H1 (cell line): ENCODE measurements around the gene CDK9. TPM values are rescaled to one million over a fixed set of nuclear protein-coding genes. Genes with fewer than 3 reads are reported as not detected.

Experiments used
- CTCF ChIA-PET: fragments of 300-600 bp; sonication (Branson Sonifier 250); formaldehyde crosslinking; loops from one replicate; lab custom pipeline; 2021; ENCODE audit not compliant: partially characterized antibody; lab: Charles Lee
- POLR2A ChIA-PET: fragments of 300-600 bp; sonication (Branson Sonifier 250); formaldehyde crosslinking; loops from one replicate; lab custom pipeline; 2021; ENCODE audit warnings: inconsistent platforms; ENCODE audit not compliant: partially characterized antibody; lab: Charles Lee
- DNase-seq, 2 experiments: peaks; one replicate each; pipeline versions ENCODE4 v3.0.0 to v3.0.0-alpha.2; 2010 to 2022; ENCODE audit warnings: low spot score in 2 of 2, low read depth in 1 of 2, mixed read lengths in 1 of 2
- FAIRE-seq: peaks from 2 replicates; lab custom pipeline; 2011; peaks lifted over from hg19 to GRCh38; lab: Jason Lieb, UNC
- H2AFZ ChIP-seq: 2 replicates; pipeline ENCODE4 v1.8.1; 2012; ENCODE audit warnings: low read length, inconsistent platforms
- H2AK5ac ChIP-seq: 2 replicates; pipeline ENCODE4 v1.6.1; 2013; ENCODE audit warnings: low read depth, low read length
- H2BK120ac ChIP-seq: replicated peaks from 2 replicates; pipeline ENCODE3; 2013; ENCODE audit warnings: low read depth, low read length, inconsistent platforms
- H2BK12ac ChIP-seq: 2 replicates; pipeline ENCODE4 v1.6.1; 2013; ENCODE audit warnings: low read depth, low read length
- H2BK15ac ChIP-seq: 2 replicates; pipeline ENCODE4 v1.6.1; 2013; ENCODE audit warnings: low read length
- H2BK20ac ChIP-seq: 2 replicates; pipeline ENCODE4 v1.6.1; 2013; ENCODE audit warnings: low read length
- H2BK5ac ChIP-seq: 2 replicates; pipeline ENCODE4 v1.6.1; 2013; ENCODE audit warnings: low read depth, low read length
- H3K14ac ChIP-seq: 2 replicates; pipeline ENCODE4 v1.6.1; 2013; ENCODE audit warnings: inconsistent platforms; ENCODE audit not compliant: insufficient read length
- H3K18ac ChIP-seq: 2 replicates; pipeline ENCODE4 v1.6.1; 2013; ENCODE audit warnings: low read length; ENCODE audit errors: extremely low read depth
- H3K23ac ChIP-seq: 2 replicates; pipeline ENCODE4 v1.6.1; 2013; ENCODE audit warnings: inconsistent platforms; ENCODE audit not compliant: insufficient read length
- H3K23me2 ChIP-seq: 2 replicates; pipeline ENCODE4 v1.6.1; 2013; ENCODE audit warnings: low read depth, low read length
- H3K27ac ChIP-seq: 2 replicates; pipeline ENCODE4 v1.6.1; 2011; ENCODE audit warnings: low read depth, low read length, inconsistent platforms
- H3K27me3 ChIP-seq, 4 experiments: replicated peaks in 1 of 4; 1 replicate in 1 of 4; 2 replicates in 3 of 4; pipeline versions ENCODE4 v1.6.1 to v1.8.1; 2011 to 2013; ENCODE audit warnings: low read length in 3 of 4, mild to moderate bottlenecking in 3 of 4, inconsistent platforms in 2 of 4, mixed read lengths in 2 of 4, moderate library complexity in 1 of 4; ENCODE audit not compliant: control insufficient read depth in 3 of 4, insufficient read depth in 3 of 4; ENCODE audit errors: extremely low read depth in 1 of 4
- H3K36me3 ChIP-seq, 4 experiments: 2 replicates each; pipeline versions ENCODE4 v1.6.1 to v1.8.1; 2011 to 2013; ENCODE audit warnings: mild to moderate bottlenecking in 4 of 4, low read length in 3 of 4, moderate library complexity in 2 of 4, control low read depth in 1 of 4, inconsistent platforms in 1 of 4; ENCODE audit not compliant: insufficient read depth in 4 of 4, control insufficient read depth in 2 of 4
- H3K4ac ChIP-seq: replicated peaks from 2 replicates; pipeline ENCODE3; 2013; ENCODE audit warnings: low read length, low read depth, mixed read lengths, inconsistent platforms; ENCODE audit not compliant: insufficient read length
- H3K4me1 ChIP-seq, 4 experiments: replicated peaks in 1 of 4; 1 replicate in 1 of 4; 2 replicates in 3 of 4; pipeline versions ENCODE4 v1.6.1 to v1.8.1; 2011 to 2013; ENCODE audit warnings: low read length in 3 of 4, inconsistent platforms in 2 of 4, mixed read lengths in 1 of 4; ENCODE audit not compliant: insufficient read depth in 4 of 4, control insufficient read depth in 3 of 4
- H3K4me2 ChIP-seq, 2 experiments: 2 replicates each; pipeline versions ENCODE4 v1.6.1 to v1.8.1; 2011 to 2013; ENCODE audit warnings: low read depth in 2 of 2, low read length in 2 of 2, control low read depth in 1 of 2, inconsistent platforms in 1 of 2, mild to moderate bottlenecking in 1 of 2; ENCODE audit not compliant: insufficient read depth in 1 of 2
- H3K4me3 ChIP-seq, 4 experiments: fragments of 200-600, 300-600 bp in 1 of 4; sonication (generic), shearing (Covaris generic), sonication (Bioruptor Twin) in 1 of 4; 2 replicates each; pipeline versions ENCODE4 v1.5.1 to v1.8.1; 2011 to 2016; ENCODE audit warnings: low read length in 4 of 4, low read depth in 3 of 4, control low read depth in 2 of 4, inconsistent platforms in 2 of 4, mild to moderate bottlenecking in 2 of 4, mixed read lengths in 1 of 4, moderate library complexity in 1 of 4; ENCODE audit not compliant: insufficient read depth in 2 of 4; ENCODE audit errors: extremely low read depth in 1 of 4
- H3K56ac ChIP-seq: replicated peaks from 2 replicates; pipeline ENCODE3; 2013; ENCODE audit warnings: low read depth, mild to moderate bottlenecking, mixed read lengths, low read length, inconsistent platforms; ENCODE audit not compliant: insufficient read length
- H3K79me1 ChIP-seq: 2 replicates; pipeline ENCODE4 v1.6.1; 2013; ENCODE audit warnings: low read depth, low read length, control low read depth
- H3K79me2 ChIP-seq, 2 experiments: 2 replicates each; pipeline versions ENCODE4 v1.6.1 to v1.8.1; 2012 to 2013; ENCODE audit warnings: low read length in 2 of 2, mild to moderate bottlenecking in 2 of 2, inconsistent platforms in 1 of 2; ENCODE audit not compliant: insufficient read depth in 2 of 2, control insufficient read depth in 1 of 2
- H3K9ac ChIP-seq, 4 experiments: replicated peaks in 1 of 4; 1 replicate in 1 of 4; 2 replicates in 3 of 4; pipeline versions ENCODE4 v1.6.1 to v1.8.1; 2011 to 2013; ENCODE audit warnings: low read depth in 3 of 4, low read length in 3 of 4, control low read depth in 2 of 4, mild to moderate bottlenecking in 2 of 4, moderate library complexity in 2 of 4, inconsistent platforms in 1 of 4; ENCODE audit errors: extremely low read depth in 1 of 4
- H3K9me3 ChIP-seq, 2 experiments: 2 replicates each; pipeline versions ENCODE4 v1.6.1 to v1.8.1; 2012 to 2013; ENCODE audit warnings: mild to moderate bottlenecking in 2 of 2, moderate library complexity in 2 of 2, control low read depth in 1 of 2, inconsistent platforms in 1 of 2, low read depth in 1 of 2, low read length in 1 of 2, mixed read lengths in 1 of 2; ENCODE audit not compliant: insufficient read depth in 2 of 2
- H4K20me1 ChIP-seq, 2 experiments: replicated peaks in 1 of 2; 2 replicates each; pipeline versions ENCODE3 to v1.8.1; 2011 to 2013; ENCODE audit warnings: inconsistent platforms in 2 of 2, low read length in 2 of 2, mild to moderate bottlenecking in 1 of 2; ENCODE audit not compliant: insufficient read depth in 2 of 2, control insufficient read depth in 1 of 2
- H4K5ac ChIP-seq: 2 replicates; pipeline ENCODE4 v1.6.1; 2013; ENCODE audit warnings: low read length, low read depth, mixed read lengths, inconsistent platforms; ENCODE audit not compliant: insufficient read length
- H4K8ac ChIP-seq: 2 replicates; pipeline ENCODE4 v1.8.0; 2013; ENCODE audit warnings: mild to moderate bottlenecking, moderate library complexity, low read length, inconsistent platforms; ENCODE audit not compliant: insufficient read depth; ENCODE audit errors: extremely low read depth
- H4K91ac ChIP-seq: replicated peaks from 2 replicates; pipeline ENCODE3; 2013; ENCODE audit warnings: low read length, mixed read lengths, inconsistent platforms; ENCODE audit not compliant: insufficient read length
- BRCA1 ChIP-seq: IDR thresholded peaks from 2 replicates; pipeline ENCODE4 v1.6.1; 2012; ENCODE audit warnings: low read depth, low read length, improper control_type of control experiment
- CBX5 ChIP-seq: fragments of 300-800, 300-1000 bp; sonication (generic); IDR thresholded peaks from 2 replicates; pipeline ENCODE4 v1.7.1; 2016; ENCODE audit warnings: antibody characterized with exemption, low read length, low read depth
- CBX8 ChIP-seq: fragments of 300-800, 300-1000 bp; sonication (generic); IDR thresholded peaks from 2 replicates; pipeline ENCODE4 v1.7.1; 2016; ENCODE audit warnings: low read depth, low read length, borderline replicate concordance
- CHD1 ChIP-seq: IDR thresholded peaks from 2 replicates; pipeline ENCODE4 v1.6.1; 2012; ENCODE audit warnings: low read depth, low read length, improper control_type of control experiment
- CTBP2 ChIP-seq: IDR thresholded peaks from 2 replicates; pipeline ENCODE4 v1.7.0; 2011; ENCODE audit warnings: borderline replicate concordance, mild to moderate bottlenecking, moderate library complexity, mixed read lengths, low read length; ENCODE audit not compliant: insufficient read depth, insufficient read length
- EGR1 ChIP-seq: IDR thresholded peaks from 2 replicates; pipeline ENCODE4 v1.6.1; 2011; ENCODE audit warnings: low read depth, low read length, borderline replicate concordance
- FOSL1 ChIP-seq: IDR thresholded peaks from 2 replicates; pipeline ENCODE4 v1.6.1; 2011; ENCODE audit warnings: mild to moderate bottlenecking, low read depth, low read length, moderate library complexity; ENCODE audit not compliant: insufficient read depth
- HDAC6 ChIP-seq: IDR thresholded peaks from one replicate; pipeline ENCODE4 v1.7.1; 2012; ENCODE audit warnings: low read depth, mild to moderate bottlenecking, inconsistent platforms, low read length, moderate library complexity
- KDM5A ChIP-seq: fragments of 200-600 bp; IDR thresholded peaks from 2 replicates; pipeline ENCODE4 v1.7.1; 2012; ENCODE audit warnings: mild to moderate bottlenecking, low read length, inconsistent platforms, mixed read lengths
- NANOG ChIP-seq: IDR thresholded peaks from 2 replicates; pipeline ENCODE4 v1.6.1; 2011; ENCODE audit warnings: low read length, low read depth, mild to moderate bottlenecking, inconsistent platforms; ENCODE audit not compliant: insufficient read depth, poor library complexity, severe bottlenecking
- SP2 ChIP-seq: IDR thresholded peaks from 2 replicates; pipeline ENCODE4 v1.6.1; 2012; ENCODE audit warnings: mild to moderate bottlenecking, low read length, inconsistent platforms
- SRF ChIP-seq: IDR thresholded peaks from 2 replicates; pipeline ENCODE4 v1.6.1; 2011; ENCODE audit warnings: mild to moderate bottlenecking, low read depth, low read length, moderate library complexity
- TAF1 ChIP-seq: IDR thresholded peaks from 2 replicates; pipeline ENCODE4 v1.6.1; 2011; ENCODE audit warnings: mild to moderate bottlenecking, low read depth, low read length
- TAF7 ChIP-seq: optimal IDR thresholded peaks from 2 replicates; pipeline ENCODE3; 2011; ENCODE audit warnings: low read depth, mild to moderate bottlenecking, inconsistent platforms, low read length, moderate library complexity, borderline replicate concordance
- YY1 ChIP-seq: IDR thresholded peaks from 2 replicates; pipeline ENCODE4 v1.6.1; 2011; ENCODE audit warnings: low read depth, mild to moderate bottlenecking, low read length
- WGBS, 2 experiments: shearing (Covaris generic) in 1 of 2; methylation state at CpG; one replicate each; pipeline versions ENCODE4 v1.1.6 to v1.1.7; 2013 to 2015; ENCODE audit warnings: low lambda C conversion rate in 2 of 2, mixed read lengths in 2 of 2, inconsistent platforms in 1 of 2, low coverage in 1 of 2, missing lambda C conversion rate in 1 of 2; ENCODE audit not compliant: insufficient replicate concordance in 2 of 2, insufficient coverage in 1 of 2, insufficient read length in 1 of 2; ENCODE audit errors: extremely low coverage in 1 of 2, missing lambda C conversion rate in 1 of 2; 5-methylcytosine and 5-hydroxymethylcytosine counted together
- polyA plus RNA-seq, 7 experiments: library from polyadenylated mRNA; depleted of rRNA in 3 of 7; stranded (reverse) in 5 of 7; unstranded in 2 of 7; fragments of >200 nt in 5 of 7; fragments of 200-250 nt in 2 of 7; gene quantifications; 1 replicate in 5 of 7; 2 replicates in 1 of 7; 4 replicates in 1 of 7; pipeline versions ENCODE4 v1.2.1 to v1.2.3, GENCODE V29; 2011 to 2013; ENCODE audit warnings: missing spikeins in 2 of 7, mixed read lengths in 2 of 7
- total RNA-seq: library from RNA; stranded (reverse); fragmentation: NEBNext Ultra II Directional; extraction: Animal tissue kit (Norgen Biotek cat#: 25700); gene quantifications from 2 replicates; pipeline ENCODE4 v1.2.1, GENCODE V29; 2021

CDK9 gene
- total and polyA plus RNA-seq, 2 of the 8 experiments (the other 6 are each of a cell fraction or from before 2014, with no cell fraction given): 69.1 to 87.5 TPM

DNA sequence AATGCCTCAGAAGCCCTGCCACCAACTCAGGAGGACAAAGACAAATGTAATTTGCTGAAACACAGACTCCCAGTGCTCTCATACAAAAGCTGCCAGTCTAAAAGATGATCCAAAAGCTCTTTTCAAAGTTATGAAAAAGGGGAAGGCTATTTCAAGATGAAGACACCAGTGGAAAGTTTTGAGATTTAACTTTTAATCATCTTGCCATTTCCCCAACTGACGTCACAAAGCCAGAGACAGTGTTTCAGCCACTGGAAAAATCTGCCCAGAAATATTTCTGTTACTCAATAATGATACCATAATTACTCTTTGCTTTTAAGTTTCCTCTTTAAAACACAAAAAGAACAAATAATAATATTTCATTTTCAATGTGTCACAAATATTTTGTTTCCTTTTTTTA is 47.7 kb downstream of the CDK9 start:
- CTCF ChIA-PET: interaction anchor here (1.0 to 7.9 kb wide), 4 partner anchors 19 to 40 kb away, joined by 3 to 51 read pairs (median 4); no protein-coding TSS in a partner anchor
- no peak overlapping the region for H2AFZ ChIP-seq
- POLR2A ChIA-PET: interaction anchor here (0.8 to 1.6 kb wide), 2 partner anchors 9 to 16 kb away, joined by 3 read pairs; no protein-coding TSS in a partner anchor

More for the DNA sequence above, 47.7 kb downstream of the CDK9 start:
- H2AK5ac ChIP-seq: no peak overlapping the region
- no peak overlapping the region for H2BK5ac ChIP-seq
- no peaks in the 10 kb centered on the region for H4K20me1 ChIP-seq
- H3K4ac ChIP-seq: no peak overlapping the region
- H3K23ac ChIP-seq: no peak overlapping the region
- H2BK15ac ChIP-seq: no peak overlapping the region
- H3K4me1 ChIP-seq: peaks cover 0 to 7% (median 3%) of the 10 kb centered on the region in 4 experiments; a peak in 4 of 7 replicates
- H3K36me3 ChIP-seq: no peaks in the 10 kb centered on the region
- H3K23me2 ChIP-seq: no peaks in the 10 kb centered on the region
- no peak overlapping the region for H3K4me3 ChIP-seq
- no peak for DNase-seq
- no peak for FAIRE-seq
- H3K9me3 ChIP-seq: no peaks in the 10 kb centered on the region
- no peak overlapping the region for H3K14ac ChIP-seq
- no peak overlapping the region for H4K8ac ChIP-seq
- no peak overlapping the region for H3K56ac ChIP-seq
- no peak overlapping the region for H3K27ac ChIP-seq
- H3K18ac ChIP-seq: no peak overlapping the region
- H3K9ac ChIP-seq: no peak overlapping the region
- H4K5ac ChIP-seq: no peak overlapping the region
- H3K27me3 ChIP-seq: no peaks in the 10 kb centered on the region
- H2BK20ac ChIP-seq: no peak overlapping the region
- no peak overlapping the region for H2BK12ac ChIP-seq
- no peaks in the 10 kb centered on the region for H3K79me1 ChIP-seq
- TF ChIP-seq SP2: no peak
- TF ChIP-seq BRCA1: no peak
- no peak for TF ChIP-seq CBX5
- TF ChIP-seq SRF: no peak
- TF ChIP-seq CHD1: no peak
- TF ChIP-seq HDAC6: no peak
- no peak for TF ChIP-seq CTBP2
- TF ChIP-seq TAF1: no peak
- TF ChIP-seq YY1: no peak
- TF ChIP-seq TAF7: no peak
- no peak for TF ChIP-seq NANOG
- no peak for TF ChIP-seq EGR1
- no peak for TF ChIP-seq FOSL1
- TF ChIP-seq KDM5A: no peak
- TF ChIP-seq CBX8: no peak
- no peak overlapping the region for H4K91ac ChIP-seq
- H3K4me2 ChIP-seq: no peak overlapping the region
- H3K79me2 ChIP-seq: no peaks in the 10 kb centered on the region
- no peak overlapping the region for H2BK120ac ChIP-seq
- 90% methylated on average over 1 of the region's 1 CpG; no CpG with 5 or more reads in 1 of the 2 experiments for WGBS, 2 experiments
